Stimulated activated CD8-positive, alpha-beta memory T cell treated with anti-CD3 and anti-CD28 coated beads, Interleukin-7, amount 100 ng/mL, for 4 hours (primary cell): ENCODE data around the gene UBP1.
"Not testable (repeated sequence)": the region's sequence is repeated elsewhere in the genome, so short reads cannot be mapped to it uniquely, and the experiment has no call there.

Source experiments
- DNase-seq, 2 donors: peaks; one replicate each; pipeline ENCODE4 v3.0.0-alpha.2; 2020; ENCODE audit warnings: low read depth in 2 of 2

UBP1 gene

GRCh38 chr3:33440328-33441224, at the start of gene UBP1:
Gene UBP1, minus strand, starts transcription at chr3:33440405. Its CDS starts 557 bp downstream, at chr3:33439848.
- peak; percentile 95 to 97 for DNase-seq

GRCh38 chr3:33488683-33489082, 48.5 kb upstream of the UBP1 start:
- no peak for DNase-seq

- DNase-seq, result no peak
These were observed 48.0 kb upstream of the UBP1 start for GRCh38 chr3:33488246-33488645.

GRCh38 chr3:33482111-33482521, 41.9 kb upstream of the UBP1 start:
- no peak for DNase-seq

- DNase-seq, result no peak
These were observed 34.7 kb upstream of the UBP1 start for GRCh38 chr3:33474896-33475295.

- no peak for DNase-seq
These were observed 33.6 kb upstream of the UBP1 start for GRCh38 chr3:33473813-33474212.

GRCh38 chr3:33467786-33468185, 27.6 kb upstream of the UBP1 start:
- DNase-seq, result no peak

GRCh38 chr3:33461097-33461496, 20.9 kb upstream of the UBP1 start:
- no peak for DNase-seq

- DNase-seq, result not testable (repeated sequence)
These were observed 19.4 kb upstream of the UBP1 start for GRCh38 chr3:33459577-33459976.

- DNase-seq, result no peak
These were observed 18.2 kb upstream of the UBP1 start for GRCh38 chr3:33458446-33458845.

- DNase-seq, result no peak
These were observed 16.6 kb upstream of the UBP1 start for GRCh38 chr3:33456756-33457155.

GRCh38 chr3:33453331-33453761, 13.1 kb upstream of the UBP1 start:
- DNase-seq, result no peak

GRCh38 chr3:33451994-33452393, 11.8 kb upstream of the UBP1 start:
- DNase-seq, result not testable (repeated sequence)

- no peak for DNase-seq
These were observed 7.8 kb upstream of the UBP1 start for GRCh38 chr3:33447958-33448357.

- DNase-seq, result not testable (repeated sequence)
These were observed 7.0 kb upstream of the UBP1 start for GRCh38 chr3:33447256-33447625.

GRCh38 chr3:33442190-33442589, 2.0 kb upstream of the UBP1 start:
- DNase-seq, result no peak

GRCh38 chr3:33441225-33441976, 1.2 kb upstream of the UBP1 start:
- no peak for DNase-seq

GRCh38 chr3:33439546-33440327, 468 bp downstream of the UBP1 start:
- peak in 1 of 2 donors; percentile 33 for DNase-seq

- DNase-seq, result no peak
These were observed 1.2 kb downstream of the UBP1 start for GRCh38 chr3:33438881-33439545.

GRCh38 chr3:33438284-33438668, 1.9 kb downstream of the UBP1 start:
- DNase-seq, result no peak

GRCh38 chr3:33437556-33438283, 2.5 kb downstream of the UBP1 start:
- no peak for DNase-seq
